Gastrocnemius medialis (tissue), 4 donors: ENCODE results near the gene GNL3.

Source experiments
- CTCF ChIP-seq, 5 experiments: fragments of 450-650 bp in 3 of 5; fragments of 200-600 bp in 2 of 5; sonication (generic) in 2 of 5; IDR thresholded peaks in 4 of 5; conservative IDR thresholded peaks in 1 of 5; 1 replicate in 4 of 5; 2 replicates in 1 of 5; pipeline ENCODE4 v1.5.1; 2016 to 2019; ENCODE audit warnings: antibody characterized with exemption in 5 of 5, mild to moderate bottlenecking in 3 of 5, moderate library complexity in 3 of 5
- POLR2A ChIP-seq, 2 donors: fragments of 450-650 bp; IDR thresholded peaks; one replicate each; pipeline ENCODE4 v1.6.1; 2017; ENCODE audit warnings: antibody characterized with exemption in 2 of 2, mild to moderate bottlenecking in 2 of 2, moderate library complexity in 2 of 2

GRCh38 chr3:52693071-52693470 lies 7.2 kb downstream of the GNL3 start:
- no peak for TF ChIP-seq CTCF (IDR thresholded peaks at IDR 0.05 in 4 of 5, conservative IDR thresholded peaks at IDR 0.05 in 1 of 5)
- no peak for TF ChIP-seq POLR2A (IDR thresholded peaks at IDR 0.05)
